Liver (tissue), 9 donors: ENCODE results near the gene B3GALT2. TPM values are rescaled to one million over a fixed set of nuclear protein-coding genes. Genes with fewer than 3 reads are reported as not detected.

Source experiments
- DNase-seq: peaks from one replicate; pipeline ENCODE4 v3.0.0-alpha.2; 2017; ENCODE audit warnings: low spot score
- H3K27ac ChIP-seq, 2 donors: one replicate each; pipeline ENCODE4 v1.7.0; 2013; ENCODE audit warnings: inconsistent platforms in 2 of 2, low read length in 2 of 2, control low read depth in 1 of 2, low read depth in 1 of 2, mild to moderate bottlenecking in 1 of 2
- H3K27me3 ChIP-seq, 4 donors: one replicate each; pipeline versions ENCODE4 v1.6.1 to v1.7.0; 2013; ENCODE audit warnings: low read length in 3 of 4, inconsistent platforms in 1 of 4, mild to moderate bottlenecking in 1 of 4, moderate library complexity in 1 of 4; ENCODE audit not compliant: control insufficient read depth in 4 of 4, insufficient read depth in 4 of 4
- H3K36me3 ChIP-seq, 4 donors: one replicate each; pipeline versions ENCODE4 v1.6.1 to v1.7.0; 2013; ENCODE audit warnings: low read length in 3 of 4, mild to moderate bottlenecking in 3 of 4, low read depth in 1 of 4, moderate library complexity in 1 of 4; ENCODE audit not compliant: control insufficient read depth in 4 of 4, insufficient read depth in 3 of 4
- H3K4me1 ChIP-seq, 4 donors: one replicate each; pipeline versions ENCODE4 v1.6.1 to v1.7.0; 2013; ENCODE audit warnings: low read length in 3 of 4, mild to moderate bottlenecking in 3 of 4, moderate library complexity in 1 of 4; ENCODE audit not compliant: control insufficient read depth in 4 of 4, insufficient read depth in 4 of 4
- H3K4me3 ChIP-seq, 3 donors: one replicate each; pipeline versions ENCODE4 v1.6.1 to v1.7.0; 2013; ENCODE audit warnings: low read length in 3 of 3, control low read depth in 1 of 3, low read depth in 1 of 3, mild to moderate bottlenecking in 1 of 3
- H3K9ac ChIP-seq, 2 donors: one replicate each; pipeline ENCODE4 v1.7.0; 2013; ENCODE audit warnings: low read length in 2 of 2, mild to moderate bottlenecking in 2 of 2, moderate library complexity in 2 of 2, control low read depth in 1 of 2, low read depth in 1 of 2
- H3K9me3 ChIP-seq, 4 donors: one replicate each; pipeline versions ENCODE4 v1.6.1 to v1.7.0; 2013; ENCODE audit warnings: low read length in 3 of 4; ENCODE audit not compliant: control insufficient read depth in 4 of 4
- CTCF ChIP-seq: fragments of 150-350 bp; IDR thresholded peaks from 2 replicates; pipeline ENCODE4 v1.5.1; 2017; ENCODE audit warnings: improper control_type of control experiment, low read depth, low read length; ENCODE audit not compliant: missing input control
- EGR1 ChIP-seq, 2 donors: IDR thresholded peaks; 2 replicates each; pipeline ENCODE4 v1.6.1; 2016 to 2018; ENCODE audit warnings: antibody characterized with exemption in 2 of 2, low read depth in 2 of 2
- FOXA1 ChIP-seq: IDR thresholded peaks from 2 replicates; pipeline ENCODE4 v1.6.1; 2016; ENCODE audit warnings: antibody characterized with exemption
- GABPA ChIP-seq, 2 donors: IDR thresholded peaks in 1 of 2; conservative IDR thresholded peaks in 1 of 2; 2 replicates each; pipeline ENCODE4 v1.6.1; 2016; ENCODE audit warnings: antibody characterized with exemption in 2 of 2, mild to moderate bottlenecking in 1 of 2, moderate library complexity in 1 of 2
- HNF4A ChIP-seq, 2 donors: conservative IDR thresholded peaks; 2 replicates each; pipeline ENCODE4 v1.6.1; 2016; ENCODE audit warnings: antibody characterized with exemption in 2 of 2, mild to moderate bottlenecking in 2 of 2
- HNF4G ChIP-seq: IDR thresholded peaks from 2 replicates; pipeline ENCODE4 v1.6.1; 2016; ENCODE audit warnings: antibody characterized with exemption
- JUND ChIP-seq, 2 donors: IDR thresholded peaks; 2 replicates each; pipeline ENCODE4 v1.6.1; 2016; ENCODE audit warnings: antibody characterized with exemption in 2 of 2
- MAX ChIP-seq: IDR thresholded peaks from 2 replicates; pipeline ENCODE4 v1.6.1; 2016; ENCODE audit warnings: antibody characterized with exemption
- RAD21 ChIP-seq, 2 donors: IDR thresholded peaks; 2 replicates each; pipeline ENCODE4 v1.6.1; 2016; ENCODE audit warnings: antibody characterized with exemption in 2 of 2, mild to moderate bottlenecking in 2 of 2
- REST ChIP-seq: IDR thresholded peaks from 2 replicates; pipeline ENCODE4 v1.6.1; 2016; ENCODE audit warnings: antibody characterized with exemption, mild to moderate bottlenecking
- RXRA ChIP-seq, 2 donors: IDR thresholded peaks; 2 replicates each; pipeline ENCODE4 v1.6.1; 2017 to 2018; ENCODE audit warnings: antibody characterized with exemption in 2 of 2, mild to moderate bottlenecking in 1 of 2
- SP1 ChIP-seq: IDR thresholded peaks from 2 replicates; pipeline ENCODE4 v1.6.1; 2018; ENCODE audit warnings: antibody characterized with exemption, mild to moderate bottlenecking
- WGBS: extraction: QIAGEN DNeasy Blood & Tissue Kit; methylation state at CpG from one replicate; pipeline ENCODE4 v1.1.7; 2013; 5-methylcytosine and 5-hydroxymethylcytosine counted together
- polyA plus RNA-seq, 2 donors: library from polyadenylated mRNA; stranded (reverse) in 1 of 2; unstranded in 1 of 2; fragments of 200-250 nt in 1 of 2; fragments of >200 nt in 1 of 2; fragmentation: Nextera tagmentation in 1 of 2; extraction: Ambion mirVana in 1 of 2; gene quantifications; one replicate each; pipeline versions ENCODE4 v1.2.1 to v1.2.3, GENCODE V29; 2013 to 2015
- total RNA-seq, 2 donors: library from RNA; depleted of rRNA; stranded (reverse); fragments of >200 nt; gene quantifications; one replicate each; pipeline ENCODE4 v1.2.3, GENCODE V29; 2014
- TF ChIP-seq, protein P1 (sequence below): IDR thresholded peaks from 2 replicates; pipeline ENCODE4 v1.6.1; 2016; ENCODE audit warnings: antibody characterized with exemption
- TF ChIP-seq, protein P2 (sequence below): IDR thresholded peaks from 2 replicates; pipeline ENCODE4 v1.6.1; 2016; ENCODE audit warnings: antibody characterized with exemption
- donor health status: healthy.
- donor health status: healthy.
- donor health status: healthy.
- donor health status: healthy.
- donor health status: healthy.

B3GALT2 gene
- total and polyA plus RNA-seq, 4 donors, result 0.10 to 1.9 (median 0.35) TPM

DNA sequence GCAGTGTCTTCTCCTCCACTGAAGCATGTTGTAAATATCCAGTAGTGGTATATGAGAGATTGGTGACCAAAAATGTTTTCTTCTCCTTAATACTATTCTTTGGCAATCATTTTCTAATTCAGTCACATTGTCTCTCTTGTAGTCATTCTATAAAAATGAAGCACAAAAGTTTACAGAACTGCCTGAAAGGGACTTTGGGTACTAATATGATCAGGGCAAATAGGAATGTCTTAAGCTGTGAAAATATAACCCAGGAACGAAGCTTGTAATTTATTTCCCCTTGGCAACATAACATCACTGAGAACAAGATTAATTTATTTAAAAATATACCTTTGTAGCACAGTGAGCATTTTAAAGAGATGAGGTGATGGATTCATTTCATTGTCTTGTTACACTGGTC, 4.9 kb downstream of the B3GALT2 start:
- Histone ChIP-seq H3K27me3 (no peaks in the 10 kb centered on the region), H3K36me3 (no peaks in the 10 kb centered on the region), H3K9ac (no peak overlapping the region), H3K4me1 (peaks cover 0 to 22% (median 9%) of the 10 kb centered on the region in 4 donors), H3K27ac (no peak overlapping the region), H3K9me3 (no peaks in the 10 kb centered on the region), H3K4me3 (no peak overlapping the region)
- no peak for DNase-seq
- TF ChIP-seq, protein P1, sequence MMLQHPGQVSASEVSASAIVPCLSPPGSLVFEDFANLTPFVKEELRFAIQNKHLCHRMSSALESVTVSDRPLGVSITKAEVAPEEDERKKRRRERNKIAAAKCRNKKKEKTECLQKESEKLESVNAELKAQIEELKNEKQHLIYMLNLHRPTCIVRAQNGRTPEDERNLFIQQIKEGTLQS, result no peak
- TF ChIP-seq, protein P2, sequence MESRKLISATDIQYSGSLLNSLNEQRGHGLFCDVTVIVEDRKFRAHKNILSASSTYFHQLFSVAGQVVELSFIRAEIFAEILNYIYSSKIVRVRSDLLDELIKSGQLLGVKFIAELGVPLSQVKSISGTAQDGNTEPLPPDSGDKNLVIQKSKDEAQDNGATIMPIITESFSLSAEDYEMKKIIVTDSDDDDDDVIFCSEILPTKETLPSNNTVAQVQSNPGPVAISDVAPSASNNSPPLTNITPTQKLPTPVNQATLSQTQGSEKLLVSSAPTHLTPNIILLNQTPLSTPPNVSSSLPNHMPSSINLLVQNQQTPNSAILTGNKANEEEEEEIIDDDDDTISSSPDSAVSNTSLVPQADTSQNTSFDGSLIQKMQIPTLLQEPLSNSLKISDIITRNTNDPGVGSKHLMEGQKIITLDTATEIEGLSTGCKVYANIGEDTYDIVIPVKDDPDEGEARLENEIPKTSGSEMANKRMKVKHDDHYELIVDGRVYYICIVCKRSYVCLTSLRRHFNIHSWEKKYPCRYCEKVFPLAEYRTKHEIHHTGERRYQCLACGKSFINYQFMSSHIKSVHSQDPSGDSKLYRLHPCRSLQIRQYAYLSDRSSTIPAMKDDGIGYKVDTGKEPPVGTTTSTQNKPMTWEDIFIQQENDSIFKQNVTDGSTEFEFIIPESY, result no peak
- TF ChIP-seq RXRA (IDR thresholded peaks at IDR 0.05), result no peak
- no peak for TF ChIP-seq RAD21 (IDR thresholded peaks at IDR 0.05)
- no peak for TF ChIP-seq JUND (IDR thresholded peaks at IDR 0.05)
- TF ChIP-seq CTCF, result no peak
- no peak for TF ChIP-seq HNF4G
- TF ChIP-seq MAX, result no peak
- no peak for TF ChIP-seq SP1
- TF ChIP-seq REST, result no peak
- no peak for TF ChIP-seq HNF4A (conservative IDR thresholded peaks at IDR 0.05)
- TF ChIP-seq FOXA1, result no peak
- 69% methylated on average over 1 of the region's 1 CpG for WGBS

- no peak overlapping the region for H3K9ac ChIP-seq
- TF ChIP-seq SP1, result no peak
- no peak for TF ChIP-seq HNF4G
- no peak for TF ChIP-seq EGR1 (IDR thresholded peaks at IDR 0.05; ENCODE audit: low read depth in 2 of 2)
- no peak for TF ChIP-seq HNF4A (conservative IDR thresholded peaks at IDR 0.05)
- no peak for TF ChIP-seq REST
- no peak for TF ChIP-seq GABPA (IDR thresholded peaks at IDR 0.05 in 1 of 2, conservative IDR thresholded peaks at IDR 0.05 in 1 of 2)
- WGBS, result 76% methylated on average over 4 of the region's 4 CpGs
- no peaks in the 10 kb centered on the region for H3K9me3 ChIP-seq
- H3K27me3 ChIP-seq, result no peaks in the 10 kb centered on the region
- DNase-seq, result no peak
- no peak overlapping the region for H3K4me3 ChIP-seq
- H3K4me1 ChIP-seq, result peaks cover 0 to 7% (median 2%) of the 10 kb centered on the region in 4 donors
- H3K27ac ChIP-seq, result no peak overlapping the region
- H3K36me3 ChIP-seq, result no peaks in the 10 kb centered on the region
Measured at GRCh38 chr1:193179094-193179493, 7.3 kb downstream of the B3GALT2 start.
